Erythroblast (primary cell): Measurements from ENCODE around the gene DDB1.

Source experiments
- GATA1 ChIP-seq: IDR thresholded peaks from 2 replicates; pipeline ENCODE4 v1.6.1; 2011; ENCODE audit warnings: low read depth, mild to moderate bottlenecking, control low read depth, low read length, moderate library complexity
- POLR2A ChIP-seq: IDR thresholded peaks from 2 replicates; pipeline ENCODE4 v1.6.1; 2011; ENCODE audit warnings: mild to moderate bottlenecking, low read length

GRCh38 chr11:61347916-61348461, 15.1 kb upstream of the DDB1 start:
- no peak for TF ChIP-seq POLR2A
- TF ChIP-seq GATA1: no peak
